ENCODE results near the gene CNTNAP4.

CNTNAP4 gene

DNA sequence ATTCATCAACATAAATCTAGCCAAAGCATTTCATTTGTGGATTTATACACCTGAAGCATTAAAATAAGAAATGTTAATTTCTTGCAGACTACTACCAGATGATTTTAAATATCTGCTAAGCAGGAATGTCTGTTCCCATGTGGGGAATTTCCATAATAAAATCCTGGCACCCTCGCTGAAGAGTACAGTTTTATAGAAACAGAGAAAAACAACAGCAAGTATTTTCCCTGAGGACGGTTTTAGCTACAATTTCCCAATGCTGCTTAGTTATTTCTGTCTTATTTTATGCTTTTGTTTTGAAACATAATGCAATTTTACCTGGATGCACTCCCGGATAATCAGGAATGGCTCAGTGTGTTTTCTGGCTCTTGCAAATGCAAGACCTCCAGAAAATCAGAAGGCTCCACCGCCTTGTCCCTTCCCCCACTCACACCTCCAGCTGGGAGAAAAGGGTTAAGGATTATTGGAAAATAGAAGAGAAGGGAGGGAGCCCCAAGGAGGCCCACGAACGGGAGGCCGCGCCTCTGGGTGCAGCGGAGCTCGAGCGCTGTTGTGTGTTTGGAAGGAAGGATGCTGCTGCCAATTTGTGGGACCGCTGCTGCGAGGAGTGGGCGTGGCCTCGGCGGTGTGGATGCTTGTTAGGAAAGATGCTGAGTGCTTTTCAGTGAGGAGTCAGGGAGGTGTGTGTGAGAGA, at the start of gene CNTNAP4:
Gene CNTNAP4 (plus strand): TSS at position 657 of the 694 bp plus-strand sequence. CDS start 262 bp downstream, outside the sequence.
- H3K4me2 ChIP-seq: no peak within 1 kb of the TSS

DNA sequence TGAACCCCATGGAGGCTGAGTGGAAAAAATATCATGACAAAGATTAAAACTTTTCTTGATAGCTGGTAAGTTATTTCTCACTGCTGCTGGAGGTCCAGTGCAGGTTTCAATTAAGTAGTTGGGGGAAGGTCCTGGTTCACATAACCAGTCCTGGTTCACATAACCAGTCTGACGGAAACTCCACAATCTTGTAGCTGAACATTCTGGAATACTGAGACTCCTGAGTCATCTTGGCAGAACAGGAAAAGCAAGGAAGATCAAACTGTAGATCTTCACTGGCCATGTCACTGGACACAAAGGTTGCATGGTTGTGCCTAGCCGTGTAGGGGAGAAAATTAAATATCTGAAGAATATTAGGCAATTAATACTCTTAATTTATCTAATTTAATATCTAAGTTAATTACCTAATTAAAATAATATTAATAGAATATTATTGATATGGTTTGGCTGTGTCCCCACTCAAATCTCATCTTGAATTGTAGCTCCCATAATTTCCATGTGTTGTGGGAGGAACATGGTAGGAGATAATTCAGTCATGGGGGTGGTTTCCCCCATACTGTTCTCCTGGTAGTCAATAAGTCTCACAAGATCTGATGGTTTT, 48.6 kb upstream of the CNTNAP4 start:
- no peak overlapping the region for H3K4me2 ChIP-seq
- no peak for TF ChIP-seq Cebpa-rat (IDR thresholded peaks at IDR 0.05)
- H3K27ac ChIP-seq: no peak overlapping the region
- no peaks in the 10 kb centered on the region for H3K36me3 ChIP-seq
- H3K27me3 ChIP-seq: no peaks in the 10 kb centered on the region
- H3K9ac ChIP-seq: no peak overlapping the region
- H3K9me3 ChIP-seq (replicated peaks in 1 of 11): peaks cover 0 to 2% (median 0%) of the 10 kb centered on the region in 11 experiments; a peak in 2 of 22 replicates
- H4K20me1 ChIP-seq: no peaks in the 10 kb centered on the region
- H3K4me1 ChIP-seq: no peaks in the 10 kb centered on the region
- no peak overlapping the region for H3K4me3 ChIP-seq

More for the DNA sequence above, at the start of gene CNTNAP4:
- Histone ChIP-seq H4K20me1 (no peaks in the 10 kb centered on the region), H3K27me3 (no peaks in the 10 kb centered on the region), H3K4me3 (no peak within 1 kb of the TSS), H3K4me1 (no peaks in the 10 kb centered on the region), H3K36me3 (no peaks in the 10 kb centered on the region), H3K9ac (no peak within 1 kb of the TSS), H3K9me3 (replicated peaks in 1 of 11) (peaks cover 0 to 5% (median 0%) of the 10 kb centered on the region in 11 experiments; a peak in 2 of 22 replicates), H3K27ac (no peak within 1 kb of the TSS)
- no peak for TF ChIP-seq Cebpa-rat (IDR thresholded peaks at IDR 0.05)

GRCh38 chr16:76232704-76233103, 44.5 kb upstream of the CNTNAP4 start:
- no peak overlapping the region for H3K27ac ChIP-seq
- H3K4me1 ChIP-seq: no peaks in the 10 kb centered on the region
- no peak overlapping the region for H3K4me2 ChIP-seq
- H3K9ac ChIP-seq: no peak overlapping the region
- no peaks in the 10 kb centered on the region for H4K20me1 ChIP-seq
- H3K36me3 ChIP-seq: no peaks in the 10 kb centered on the region
- peaks cover 0 to 2% (median 0%) of the 10 kb centered on the region in 11 experiments; a peak in 2 of 22 replicates for H3K9me3 ChIP-seq (replicated peaks in 1 of 11)
- no peak overlapping the region for H3K4me3 ChIP-seq
- no peaks in the 10 kb centered on the region for H3K27me3 ChIP-seq
- no peak for TF ChIP-seq Cebpa-rat (IDR thresholded peaks at IDR 0.05)

- no peaks in the 10 kb centered on the region for H3K4me1 ChIP-seq
- H4K20me1 ChIP-seq: no peaks in the 10 kb centered on the region
- no peak for TF ChIP-seq Cebpa-rat (IDR thresholded peaks at IDR 0.05)
- H3K4me3 ChIP-seq: no peak overlapping the region
- no peaks in the 10 kb centered on the region for H3K9me3 ChIP-seq (replicated peaks in 1 of 11)
- no peak overlapping the region for H3K4me2 ChIP-seq
- H3K27ac ChIP-seq: no peak overlapping the region
- H3K27me3 ChIP-seq: no peaks in the 10 kb centered on the region
- H3K36me3 ChIP-seq: no peaks in the 10 kb centered on the region
- no peak overlapping the region for H3K9ac ChIP-seq
Measured at GRCh38 chr16:76235025-76235424, 42.2 kb upstream of the CNTNAP4 start.

GRCh38 chr16:76235426-76235825, 41.8 kb upstream of the CNTNAP4 start:
- no peak overlapping the region for H3K4me2 ChIP-seq
- no peak overlapping the region for H3K9ac ChIP-seq

GRCh38 chr16:76237471-76237870, 39.7 kb upstream of the CNTNAP4 start:
- no peak overlapping the region for H3K27ac ChIP-seq
- H3K27me3 ChIP-seq: no peaks in the 10 kb centered on the region
- H3K36me3 ChIP-seq: no peaks in the 10 kb centered on the region
- no peaks in the 10 kb centered on the region for H3K9me3 ChIP-seq (replicated peaks in 1 of 11)
- no peak overlapping the region for H3K9ac ChIP-seq
- no peak for TF ChIP-seq Cebpa-rat (IDR thresholded peaks at IDR 0.05)
- no peak overlapping the region for H3K4me2 ChIP-seq
- H4K20me1 ChIP-seq: no peaks in the 10 kb centered on the region
- no peaks in the 10 kb centered on the region for H3K4me1 ChIP-seq
- no peak overlapping the region for H3K4me3 ChIP-seq

More at GRCh38 chr16:76235426-76235825, 41.8 kb upstream of the CNTNAP4 start:
- no peak for TF ChIP-seq Cebpa-rat (IDR thresholded peaks at IDR 0.05)
- H3K36me3 ChIP-seq: no peaks in the 10 kb centered on the region
- no peak overlapping the region for H3K4me3 ChIP-seq
- H4K20me1 ChIP-seq: no peaks in the 10 kb centered on the region
- no peaks in the 10 kb centered on the region for H3K9me3 ChIP-seq (replicated peaks in 1 of 11)
- H3K27me3 ChIP-seq: no peaks in the 10 kb centered on the region
- H3K27ac ChIP-seq: no peak overlapping the region
- H3K4me1 ChIP-seq: no peaks in the 10 kb centered on the region

DNA sequence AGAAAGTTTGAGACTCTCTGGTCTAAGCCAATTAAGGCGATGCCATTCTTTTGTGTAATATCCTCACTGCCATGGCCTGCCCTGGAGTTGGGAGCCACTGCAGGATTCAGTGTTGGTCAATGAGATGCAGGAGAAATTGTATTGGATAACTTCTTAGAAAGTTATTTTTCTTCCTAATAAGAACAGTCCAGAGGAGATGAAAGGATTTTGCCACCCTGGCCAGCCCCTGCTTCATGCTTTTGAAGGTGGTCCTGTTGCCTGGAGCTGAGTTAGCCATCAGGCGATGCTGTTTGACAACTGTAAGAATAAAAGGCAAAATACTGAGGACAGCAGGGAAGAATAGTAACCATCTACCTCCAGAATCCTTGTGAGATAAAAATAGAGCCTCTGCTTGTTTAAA, 35.4 kb upstream of the CNTNAP4 start:
- Histone ChIP-seq H3K4me1 (no peaks in the 10 kb centered on the region), H3K9me3 (replicated peaks in 1 of 11) (no peaks in the 10 kb centered on the region), H3K27ac (no peak overlapping the region), H3K27me3 (no peaks in the 10 kb centered on the region), H4K20me1 (no peaks in the 10 kb centered on the region), H3K4me2 (no peak overlapping the region), H3K36me3 (no peaks in the 10 kb centered on the region), H3K9ac (no peak overlapping the region), H3K4me3 (no peak overlapping the region)
- no peak for TF ChIP-seq Cebpa-rat (IDR thresholded peaks at IDR 0.05)

- no peaks in the 10 kb centered on the region for H3K9me3 ChIP-seq (replicated peaks in 1 of 11)
- no peaks in the 10 kb centered on the region for H4K20me1 ChIP-seq
- no peak overlapping the region for H3K4me2 ChIP-seq
- H3K4me1 ChIP-seq: no peaks in the 10 kb centered on the region
- no peaks in the 10 kb centered on the region for H3K36me3 ChIP-seq
- no peak overlapping the region for H3K4me3 ChIP-seq
- no peak overlapping the region for H3K27ac ChIP-seq
- H3K27me3 ChIP-seq: no peaks in the 10 kb centered on the region
- TF ChIP-seq Cebpa-rat (IDR thresholded peaks at IDR 0.05): no peak
- no peak overlapping the region for H3K9ac ChIP-seq
Measured at GRCh38 chr16:76243620-76244019, 33.6 kb upstream of the CNTNAP4 start.

- Histone ChIP-seq H3K4me3 (no peak overlapping the region), H3K4me2 (no peak overlapping the region), H3K9ac (no peak overlapping the region), H3K9me3 (replicated peaks in 1 of 11) (no peaks in the 10 kb centered on the region), H3K27me3 (no peaks in the 10 kb centered on the region), H3K4me1 (no peaks in the 10 kb centered on the region), H4K20me1 (no peaks in the 10 kb centered on the region), H3K27ac (no peak overlapping the region), H3K36me3 (no peaks in the 10 kb centered on the region)
- TF ChIP-seq Cebpa-rat (IDR thresholded peaks at IDR 0.05): no peak
Measured at GRCh38 chr16:76246587-76246986, 30.6 kb upstream of the CNTNAP4 start.
